ENCODE results near the gene PNLDC1.
"Not testable (repeated sequence)": the region's sequence is repeated elsewhere in the genome, so short reads cannot be mapped to it uniquely, and the experiment has no call there.

Gene PNLDC1

DNA sequence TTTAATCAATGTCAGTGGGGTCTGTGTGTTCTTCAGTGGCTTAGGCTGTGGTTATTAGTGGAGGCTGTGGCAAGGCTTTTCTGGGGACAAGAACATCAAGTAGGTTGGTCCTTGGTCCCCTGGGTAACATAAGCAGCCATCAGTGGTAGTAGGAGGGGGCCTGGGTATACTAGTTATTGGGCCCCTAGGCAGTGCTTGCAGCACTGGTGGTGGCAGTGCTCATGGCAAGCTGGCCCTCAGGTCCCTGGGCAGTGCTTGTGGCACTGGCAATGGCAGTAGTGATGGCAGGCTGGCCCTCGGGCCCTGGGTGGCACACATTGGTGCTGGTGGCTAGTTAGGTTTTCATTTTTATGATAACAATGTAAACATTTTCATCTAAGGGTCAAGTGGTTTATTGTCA, 58.2 kb downstream of the PNLDC1 start:
- H3K79me1 ChIP-seq (replicated peaks; ENCODE audit: low read length, poor library complexity, severe bottlenecking), result no peaks in the 10 kb centered on the region
- no peak overlapping the region for H2BK12ac ChIP-seq (ENCODE audit: low read length in 2 of 2)
- H2AK5ac ChIP-seq (ENCODE audit: low read length, severe bottlenecking), result no peak overlapping the region
- no peak overlapping the region for H3K4ac ChIP-seq (ENCODE audit: low read depth in 1 of 2, low read length in 2 of 2)
- no peaks in the 10 kb centered on the region for H3K9me3 ChIP-seq (ENCODE audit: control insufficient read depth, low read length)
- H2AFZ ChIP-seq (ENCODE audit: low read depth, low read length), result no peak overlapping the region
- no peak overlapping the region for H3K9ac ChIP-seq (ENCODE audit: low read length)
- H4K91ac ChIP-seq (ENCODE audit: low read length), result no peak overlapping the region
- no peak overlapping the region for H2BK15ac ChIP-seq (ENCODE audit: low read depth, poor library complexity, severe bottlenecking)
- no peaks in the 10 kb centered on the region for H3K36me3 ChIP-seq (ENCODE audit: control insufficient read depth in 1 of 2, insufficient read depth in 2 of 2, low read depth in 1 of 2, low read length in 2 of 2)
- no peak overlapping the region for H3K14ac ChIP-seq (ENCODE audit: low read length in 2 of 2)
- no peak overlapping the region for H3K4me3 ChIP-seq (ENCODE audit: insufficient read depth in 1 of 2, low read depth in 1 of 2, low read length in 2 of 2)
- no peak overlapping the region for H2BK5ac ChIP-seq (ENCODE audit: low read depth, low read length, poor library complexity, severe bottlenecking)
- no peak overlapping the region for H3K23ac ChIP-seq (ENCODE audit: low read length in 2 of 2)
- DNase-seq, result no peak
- H3K27me3 ChIP-seq (ENCODE audit: control insufficient read depth in 1 of 2, insufficient read depth in 1 of 2, low read length in 2 of 2), result peaks cover 0 to 7% of the 10 kb centered on the region in 2 experiments
- H3K27ac ChIP-seq (ENCODE audit: low read length, poor library complexity, severe bottlenecking), result no peak overlapping the region
- no peak overlapping the region for H4K8ac ChIP-seq (ENCODE audit: low read length)
- no peak overlapping the region for H2BK120ac ChIP-seq (ENCODE audit: low read depth, low read length)
- H3K4me1 ChIP-seq (ENCODE audit: control insufficient read depth, insufficient read depth, low read depth, low read length), result no peaks in the 10 kb centered on the region
- H3K4me2 ChIP-seq (ENCODE audit: low read length, poor library complexity, severe bottlenecking), result no peak overlapping the region
- no CpG with 5 or more reads among the region's 1 CpG for WGBS
- no peak overlapping the region for H3K18ac ChIP-seq (ENCODE audit: low read depth in 1 of 2, low read length in 2 of 2)

DNA sequence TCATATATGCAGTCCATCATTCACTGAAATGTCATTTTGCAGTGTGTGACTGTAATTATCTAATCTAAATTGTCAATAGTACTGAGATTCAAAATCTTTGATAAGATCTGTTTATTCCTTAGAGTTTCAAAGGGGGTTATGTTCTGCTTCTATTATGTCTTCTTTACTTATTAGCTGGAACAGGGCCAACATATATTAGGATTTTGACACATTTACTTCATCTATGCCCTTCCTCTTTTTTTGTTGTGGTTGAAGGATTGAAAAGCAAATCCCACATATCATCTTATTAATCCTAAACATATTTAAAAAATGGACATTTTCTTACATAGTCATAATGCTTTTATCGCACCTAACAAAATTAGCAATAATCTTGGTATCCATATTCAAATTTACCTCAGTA, 60.4 kb downstream of the PNLDC1 start:
- no CpG with 5 or more reads among the region's 1 CpG for WGBS
- no peak overlapping the region for H3K18ac ChIP-seq (ENCODE audit: low read depth in 1 of 2, low read length in 2 of 2)

DNA sequence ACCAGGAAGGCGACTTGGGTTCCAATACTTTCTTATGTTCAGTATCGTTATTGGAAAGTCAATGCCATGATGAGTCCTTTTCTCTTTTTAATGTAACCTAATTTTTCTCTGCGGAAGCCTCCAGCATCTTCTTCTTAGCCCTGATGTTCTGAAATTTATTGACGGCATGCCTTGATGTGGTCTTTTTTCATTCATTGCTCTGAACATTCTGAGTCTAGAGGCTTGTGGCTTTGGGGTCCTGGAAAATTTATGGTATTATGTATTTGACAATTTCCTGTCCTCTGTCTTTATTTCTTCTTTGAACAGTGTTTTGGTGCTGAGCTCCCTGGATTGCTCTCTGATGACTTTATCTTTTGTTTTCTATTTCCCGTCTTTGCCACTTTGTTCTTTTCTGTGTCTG, 62.0 kb downstream of the PNLDC1 start:
- H3K4me2 ChIP-seq (ENCODE audit: low read length, poor library complexity, severe bottlenecking), result no peak overlapping the region
- H3K9me3 ChIP-seq (ENCODE audit: control insufficient read depth, low read length), result no peaks in the 10 kb centered on the region
- no peak overlapping the region for H2AFZ ChIP-seq (ENCODE audit: low read depth, low read length)
- H2AK5ac ChIP-seq (ENCODE audit: low read length, severe bottlenecking), result no peak overlapping the region
- no peak overlapping the region for H3K27ac ChIP-seq (ENCODE audit: low read length, poor library complexity, severe bottlenecking)
- no peaks in the 10 kb centered on the region for H3K36me3 ChIP-seq (ENCODE audit: control insufficient read depth in 1 of 2, insufficient read depth in 2 of 2, low read depth in 1 of 2, low read length in 2 of 2)
- no peak overlapping the region for H3K23ac ChIP-seq (ENCODE audit: low read length in 2 of 2)
- no peak overlapping the region for H2BK15ac ChIP-seq (ENCODE audit: low read depth, poor library complexity, severe bottlenecking)
- 88% methylated on average over 5 of the region's 5 CpGs for WGBS
- no peak overlapping the region for H3K18ac ChIP-seq (ENCODE audit: low read depth in 1 of 2, low read length in 2 of 2)
- peaks cover 0 to 7% of the 10 kb centered on the region in 2 experiments for H3K27me3 ChIP-seq (ENCODE audit: control insufficient read depth in 1 of 2, insufficient read depth in 1 of 2, low read length in 2 of 2)
- no peak overlapping the region for H3K9ac ChIP-seq (ENCODE audit: low read length)
- H3K14ac ChIP-seq (ENCODE audit: low read length in 2 of 2), result no peak overlapping the region
- H3K4ac ChIP-seq (ENCODE audit: low read depth in 1 of 2, low read length in 2 of 2), result no peak overlapping the region
- no peak for DNase-seq
- H3K79me1 ChIP-seq (replicated peaks; ENCODE audit: low read length, poor library complexity, severe bottlenecking), result no peaks in the 10 kb centered on the region
- H4K91ac ChIP-seq (ENCODE audit: low read length), result no peak overlapping the region
- no peak overlapping the region for H2BK12ac ChIP-seq (ENCODE audit: low read length in 2 of 2)
- no peak overlapping the region for H2BK5ac ChIP-seq (ENCODE audit: low read depth, low read length, poor library complexity, severe bottlenecking)
- H3K4me3 ChIP-seq (ENCODE audit: insufficient read depth in 1 of 2, low read depth in 1 of 2, low read length in 2 of 2), result no peak overlapping the region
- no peak overlapping the region for H4K8ac ChIP-seq (ENCODE audit: low read length)
- H3K4me1 ChIP-seq (ENCODE audit: control insufficient read depth, insufficient read depth, low read depth, low read length), result peaks cover 2% of the 10 kb centered on the region
- H2BK120ac ChIP-seq (ENCODE audit: low read depth, low read length), result no peak overlapping the region

More for the DNA sequence above, 60.4 kb downstream of the PNLDC1 start:
- Histone ChIP-seq H3K27ac (ENCODE audit: low read length, poor library complexity, severe bottlenecking) (no peak overlapping the region), H3K4me1 (ENCODE audit: control insufficient read depth, insufficient read depth, low read depth, low read length) (no peaks in the 10 kb centered on the region), H4K91ac (ENCODE audit: low read length) (no peak overlapping the region), H3K79me1 (replicated peaks; ENCODE audit: low read length, poor library complexity, severe bottlenecking) (no peaks in the 10 kb centered on the region), H2BK12ac (ENCODE audit: low read length in 2 of 2) (no peak overlapping the region), H3K14ac (ENCODE audit: low read length in 2 of 2) (no peak overlapping the region), H3K4me2 (ENCODE audit: low read length, poor library complexity, severe bottlenecking) (no peak overlapping the region), H2BK5ac (ENCODE audit: low read depth, low read length, poor library complexity, severe bottlenecking) (no peak overlapping the region), H3K36me3 (ENCODE audit: control insufficient read depth in 1 of 2, insufficient read depth in 2 of 2, low read depth in 1 of 2, low read length in 2 of 2) (no peaks in the 10 kb centered on the region), H2BK15ac (ENCODE audit: low read depth, poor library complexity, severe bottlenecking) (no peak overlapping the region), H3K9ac (ENCODE audit: low read length) (no peak overlapping the region), H3K4ac (ENCODE audit: low read depth in 1 of 2, low read length in 2 of 2) (no peak overlapping the region), H2AK5ac (ENCODE audit: low read length, severe bottlenecking) (no peak overlapping the region), H3K4me3 (ENCODE audit: insufficient read depth in 1 of 2, low read depth in 1 of 2, low read length in 2 of 2) (no peak overlapping the region), H2BK120ac (ENCODE audit: low read depth, low read length) (no peak overlapping the region), H4K8ac (ENCODE audit: low read length) (no peak overlapping the region), H3K27me3 (ENCODE audit: control insufficient read depth in 1 of 2, insufficient read depth in 1 of 2, low read length in 2 of 2) (peaks cover 0 to 7% of the 10 kb centered on the region in 2 experiments), H3K9me3 (ENCODE audit: control insufficient read depth, low read length) (no peaks in the 10 kb centered on the region), H3K23ac (ENCODE audit: low read length in 2 of 2) (no peak overlapping the region), H2AFZ (ENCODE audit: low read depth, low read length) (no peak overlapping the region)
- DNase-seq, result no peak

DNA sequence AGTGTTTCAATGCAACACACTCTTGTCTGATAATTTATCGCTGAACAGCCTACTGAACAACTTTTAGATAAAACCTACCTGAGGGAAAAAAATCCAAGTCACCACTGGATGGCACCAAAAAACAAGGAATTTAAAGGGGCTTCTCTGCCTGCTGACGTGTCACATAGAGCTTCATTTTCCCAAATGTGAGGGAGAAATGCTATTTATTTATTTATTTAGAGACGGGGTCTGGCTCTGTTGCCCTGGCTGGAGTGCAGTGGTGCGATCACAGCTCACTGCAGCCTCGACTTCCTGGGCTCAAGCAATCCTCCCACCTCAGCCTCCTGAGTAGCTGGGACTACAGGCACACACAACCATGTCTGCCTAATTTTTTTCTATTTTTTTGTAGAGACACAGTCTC, 63.3 kb downstream of the PNLDC1 start:
- not testable (repeated sequence) for H2BK12ac ChIP-seq (ENCODE audit: low read length in 2 of 2); H3K9me3 ChIP-seq (ENCODE audit: control insufficient read depth, low read length); H4K91ac ChIP-seq (ENCODE audit: low read length); H3K4me2 ChIP-seq (ENCODE audit: low read length, poor library complexity, severe bottlenecking); H3K27me3 ChIP-seq (ENCODE audit: control insufficient read depth in 1 of 2, insufficient read depth in 1 of 2, low read length in 2 of 2); H2BK5ac ChIP-seq (ENCODE audit: low read depth, low read length, poor library complexity, severe bottlenecking); H3K4ac ChIP-seq (ENCODE audit: low read depth in 1 of 2, low read length in 2 of 2); H3K79me1 ChIP-seq (replicated peaks; ENCODE audit: low read length, poor library complexity, severe bottlenecking); H2AK5ac ChIP-seq (ENCODE audit: low read length, severe bottlenecking); H3K18ac ChIP-seq (ENCODE audit: low read depth in 1 of 2, low read length in 2 of 2); H3K14ac ChIP-seq (ENCODE audit: low read length in 2 of 2); H2BK120ac ChIP-seq (ENCODE audit: low read depth, low read length); H3K4me1 ChIP-seq (ENCODE audit: control insufficient read depth, insufficient read depth, low read depth, low read length); H3K27ac ChIP-seq (ENCODE audit: low read length, poor library complexity, severe bottlenecking); H2AFZ ChIP-seq (ENCODE audit: low read depth, low read length); H3K4me3 ChIP-seq (ENCODE audit: insufficient read depth in 1 of 2, low read depth in 1 of 2, low read length in 2 of 2); H2BK15ac ChIP-seq (ENCODE audit: low read depth, poor library complexity, severe bottlenecking); H3K23ac ChIP-seq (ENCODE audit: low read length in 2 of 2); H3K36me3 ChIP-seq (ENCODE audit: control insufficient read depth in 1 of 2, insufficient read depth in 2 of 2, low read depth in 1 of 2, low read length in 2 of 2); H4K8ac ChIP-seq (ENCODE audit: low read length)
- peak; percentile 70 for DNase-seq
- peak overlapping the region; percentile 65 for H3K9ac ChIP-seq (ENCODE audit: low read length)
- WGBS, result 22% methylated on average over 5 of the region's 5 CpGs

Data from mesenchymal stem cell (in vitro differentiated cells and primary cell).